HepG2 (cell line): ENCODE measurements around the gene HNRNPC. TPM values are rescaled to one million over a fixed set of nuclear protein-coding genes. Genes with fewer than 3 reads are reported as not detected.

ENCODE experiments used
- DNMT3B ChIP-seq: conservative IDR thresholded peaks from 2 replicates; pipeline ENCODE4 v1.6.1; 2016; ENCODE audit warnings: missing biosample characterization, control low read depth
- FOXM1 ChIP-seq: sonication (generic); formaldehyde crosslinking; IDR thresholded peaks from 2 replicates; pipeline ENCODE4 v1.5.0; 2020; ENCODE audit warnings: missing genetic modification reagents
- HMGXB3 ChIP-seq: sonication (generic); formaldehyde crosslinking; IDR thresholded peaks from 2 replicates; pipeline ENCODE4 v1.4.0; 2020; ENCODE audit warnings: missing genetic modification reagents, borderline replicate concordance
- MAFG ChIP-seq: sonication (generic); formaldehyde crosslinking; IDR thresholded peaks from 2 replicates; pipeline ENCODE4 v1.5.1; 2020; ENCODE audit warnings: mild to moderate bottlenecking, missing genetic modification reagents
- MXD3 ChIP-seq: IDR thresholded peaks from 2 replicates; pipeline ENCODE4 v1.6.1; 2016; ENCODE audit warnings: mild to moderate bottlenecking, missing biosample characterization, missing genetic modification reagents
- NFE2L1 ChIP-seq: sonication (generic); formaldehyde crosslinking; IDR thresholded peaks from 2 replicates; pipeline ENCODE4 v1.4.0; 2020; ENCODE audit warnings: missing genetic modification reagents, mild to moderate bottlenecking, borderline replicate concordance
- REST ChIP-seq, 2 experiments: IDR thresholded peaks; 2 replicates each; pipeline ENCODE4 v1.6.1; 2011 to 2012; ENCODE audit warnings: low read length in 2 of 2, borderline replicate concordance in 1 of 2, low read depth in 1 of 2, mild to moderate bottlenecking in 1 of 2, moderate library complexity in 1 of 2
- SP4 ChIP-seq: sonication (generic); formaldehyde crosslinking; IDR thresholded peaks from 2 replicates; pipeline ENCODE4 v1.8.1; 2023; ENCODE audit warnings: mild to moderate bottlenecking, missing genetic modification reagents
- SPEN ChIP-seq: sonication (generic); formaldehyde crosslinking; IDR thresholded peaks from 2 replicates; pipeline ENCODE4 v1.5.1; 2020; ENCODE audit warnings: low read depth, mild to moderate bottlenecking, missing genetic modification reagents
- THAP9 ChIP-seq: sonication (generic); formaldehyde crosslinking; IDR thresholded peaks from 2 replicates; pipeline ENCODE4; 2020; ENCODE audit warnings: missing genetic modification reagents, mild to moderate bottlenecking, borderline replicate concordance
- ZBTB7B ChIP-seq: sonication (generic); formaldehyde crosslinking; IDR thresholded peaks from 2 replicates; pipeline ENCODE4 v1.4.0; 2020; ENCODE audit warnings: missing genetic modification reagents
- ZKSCAN8 ChIP-seq: IDR thresholded peaks from 2 replicates; pipeline ENCODE4 v1.6.1; 2016; ENCODE audit warnings: borderline replicate concordance, missing genetic modification reagents, missing compliant biosample characterization
- ZMYM4 ChIP-seq: sonication (generic); formaldehyde crosslinking; IDR thresholded peaks from 2 replicates; pipeline ENCODE4 v1.8.1; 2023; ENCODE audit warnings: mild to moderate bottlenecking, missing genetic modification reagents
- ZNF275 ChIP-seq: sonication (generic); formaldehyde crosslinking; IDR thresholded peaks from 2 replicates; pipeline ENCODE4 v1.8.0; 2022; ENCODE audit warnings: missing genetic modification reagents, mild to moderate bottlenecking, inconsistent platforms, borderline replicate concordance
- ZNF589 ChIP-seq: sonication (generic); formaldehyde crosslinking; conservative IDR thresholded peaks from 2 replicates; pipeline ENCODE4 v1.8.0; 2022; ENCODE audit warnings: mild to moderate bottlenecking, moderate library complexity, missing genetic modification reagents
- ZNF768 ChIP-seq: sonication (generic); formaldehyde crosslinking; IDR thresholded peaks from 2 replicates; pipeline ENCODE4 v1.4.0; 2020; ENCODE audit warnings: missing genetic modification reagents
- polyA plus RNA-seq, 8 experiments: library from polyadenylated mRNA; depleted of rRNA in 3 of 8; stranded (reverse) in 7 of 8; unstranded in 1 of 8; fragments of >200 nt; fragmentation: Illumina TruSeq in 4 of 8; extraction: Trizol in 4 of 8; gene quantifications; 2 replicates each; pipeline versions ENCODE4 v1.2.1 to v1.2.3, GENCODE V29; 2011 to 2016; ENCODE audit warnings: low read depth in 4 of 8, missing spikeins in 1 of 8, mixed read lengths in 1 of 8; ENCODE audit not compliant: insufficient read depth in 1 of 8
- total RNA-seq, 5 experiments: library from RNA; depleted of rRNA; stranded (reverse); fragments of >200 nt; fragmentation: Illumina TruSeq; extraction: Trizol; gene quantifications; 2 replicates each; pipeline ENCODE4 v1.2.3, GENCODE V29; 2016; ENCODE audit warnings: low read depth in 1 of 5

HNRNPC gene
- total and polyA plus RNA-seq, 2 of the 13 experiments (the other 11 are each of a cell fraction or from before 2014, with no cell fraction given) = 628 to 1,099 TPM

GRCh38 chr14:21192875-21193535 is 76.2 kb downstream of the HNRNPC start (continued):
- TF ChIP-seq THAP9 (CRISPR knock-in tag) = peak; percentile 25; the same call in 1 of the 2 replicates
- no peak for TF ChIP-seq REST (IDR thresholded peaks at IDR 0.05; ENCODE audit: borderline replicate concordance in 1 of 2, low read depth in 1 of 2, low read length in 2 of 2)
- TF ChIP-seq ZBTB7B (CRISPR knock-in tag) = no peak
- TF ChIP-seq SP4 (CRISPR knock-in tag) = peak; percentile 22; the same call in 1 of the 2 replicates
- no peak for TF ChIP-seq MXD3 (CRISPR knock-in tag)
- TF ChIP-seq SPEN (CRISPR knock-in tag) = no peak; the same call in 1 of the 2 replicates
- TF ChIP-seq ZKSCAN8 (CRISPR knock-in tag) = no peak
- TF ChIP-seq ZNF589 (CRISPR knock-in tag) = no peak
- no peak for TF ChIP-seq HMGXB3 (CRISPR knock-in tag)
- no peak for TF ChIP-seq ZMYM4
- TF ChIP-seq NFE2L1 = peak; percentile 69; the same call in 1 of the 2 replicates
- TF ChIP-seq MAFG (CRISPR knock-in tag) = no peak
- peak; percentile 47; the same call in 1 of the 2 replicates for TF ChIP-seq ZNF768
- no peak for TF ChIP-seq DNMT3B (CRISPR knock-in tag)
- TF ChIP-seq FOXM1 = no peak
- no peak for TF ChIP-seq ZNF275 (CRISPR knock-in tag)
